Central memory CD4-positive, alpha-beta T cell (primary cell): ENCODE measurements around the gene DYNC2I2.
"Not testable (repeated sequence)": the region's sequence is repeated elsewhere in the genome, so short reads cannot be mapped to it uniquely, and the experiment has no call there.

Experiments used
- DNase-seq: peaks from one replicate; pipeline ENCODE4 v3.0.0; 2022

Gene DYNC2I2

GRCh38 chr9:128685636-128686489 is 29.2 kb upstream of the DYNC2I2 start:
- peak; percentile 27 for DNase-seq

- DNase-seq: peak; percentile 72
Measured at GRCh38 chr9:128684325-128685199, 27.9 kb upstream of the DYNC2I2 start.

- no peak for DNase-seq
Measured at GRCh38 chr9:128684065-128684324, 27.3 kb upstream of the DYNC2I2 start.

- no peak for DNase-seq
Measured at GRCh38 chr9:128683340-128684064, 26.9 kb upstream of the DYNC2I2 start.

GRCh38 chr9:128677794-128678193 is 21.1 kb upstream of the DYNC2I2 start:
- DNase-seq: no peak

- no peak for DNase-seq
Measured at GRCh38 chr9:128675382-128675781, 18.7 kb upstream of the DYNC2I2 start.

GRCh38 chr9:128669786-128670185 is 13.1 kb upstream of the DYNC2I2 start:
- DNase-seq: no peak

GRCh38 chr9:128666481-128666941 is 9.9 kb upstream of the DYNC2I2 start:
- not testable (repeated sequence) for DNase-seq

GRCh38 chr9:128657796-128658195 is 1.1 kb upstream of the DYNC2I2 start:
- DNase-seq: no peak

GRCh38 chr9:128657344-128657704 is 677 bp upstream of the DYNC2I2 start:
- DNase-seq: no peak

GRCh38 chr9:128654481-128654880 is 2.2 kb downstream of the DYNC2I2 start:
- no peak for DNase-seq

- no peak for DNase-seq
Measured at GRCh38 chr9:128653908-128654307, 2.7 kb downstream of the DYNC2I2 start.

- DNase-seq: no peak
Measured at GRCh38 chr9:128651798-128652197, 4.8 kb downstream of the DYNC2I2 start.

GRCh38 chr9:128648206-128648605 is 8.4 kb downstream of the DYNC2I2 start:
- peak; percentile 57 for DNase-seq

GRCh38 chr9:128643519-128644300 is 12.9 kb downstream of the DYNC2I2 start:
- no peak for DNase-seq

GRCh38 chr9:128642675-128643245 is 13.9 kb downstream of the DYNC2I2 start:
- DNase-seq: no peak

- no peak for DNase-seq
Measured at GRCh38 chr9:128640603-128641002, 16.0 kb downstream of the DYNC2I2 start.

- no peak for DNase-seq
Measured at GRCh38 chr9:128638580-128638979, 18.1 kb downstream of the DYNC2I2 start.

- no peak for DNase-seq
Measured at GRCh38 chr9:128637656-128638055, 19.0 kb downstream of the DYNC2I2 start.

- DNase-seq: no peak
Measured at GRCh38 chr9:128636556-128637530, 19.8 kb downstream of the DYNC2I2 start.

- no peak for DNase-seq
Measured at GRCh38 chr9:128636024-128636390, 20.6 kb downstream of the DYNC2I2 start.
